HepG2 (cell line): Measurements from ENCODE around the gene MICAL3.

Experiments used
- ARID2 ChIP-seq: sonication (generic); formaldehyde crosslinking; IDR thresholded peaks from 2 replicates; pipeline ENCODE4 v1.8.1; 2022; ENCODE audit warnings: mild to moderate bottlenecking, missing genetic modification reagents, borderline replicate concordance
- CREM ChIP-seq, 2 experiments: sonication (generic) in 1 of 2; formaldehyde crosslinking in 1 of 2; IDR thresholded peaks; 2 replicates each; pipeline versions ENCODE4 v1.4.0 to v1.6.1; 2016 to 2020; ENCODE audit warnings: antibody characterized with exemption in 1 of 2, mild to moderate bottlenecking in 1 of 2, missing genetic modification reagents in 1 of 2
- KDM5B ChIP-seq: sonication (generic); formaldehyde crosslinking; IDR thresholded peaks from 2 replicates; pipeline ENCODE4 v1.4.0; 2020; ENCODE audit warnings: missing genetic modification reagents, mild to moderate bottlenecking, borderline replicate concordance
- NCOA2 ChIP-seq: sonication (generic); formaldehyde crosslinking; IDR thresholded peaks from 2 replicates; pipeline ENCODE4 v1.8.0; 2022; ENCODE audit warnings: inconsistent platforms
- PCBP1 ChIP-seq: fragments of 200-400 bp; formaldehyde crosslinking; IDR thresholded peaks from 2 replicates; pipeline ENCODE4 v1.6.1; 2017; ENCODE audit warnings: mild to moderate bottlenecking, low read depth, low read length, borderline replicate concordance
- POLR2A ChIP-seq, 2 experiments: IDR thresholded peaks; 2 replicates each; pipeline ENCODE4 v1.6.1; 2011; ENCODE audit warnings: low read depth in 2 of 2, low read length in 2 of 2, mild to moderate bottlenecking in 1 of 2, moderate library complexity in 1 of 2; ENCODE audit not compliant: insufficient read depth in 1 of 2
- POLR2AphosphoS5 ChIP-seq: IDR thresholded peaks from 2 replicates; pipeline ENCODE4 v1.6.1; 2012; ENCODE audit warnings: low read depth, low read length
- SP1 ChIP-seq, 2 experiments: fragments of 450-650 bp in 1 of 2; sonication (generic) in 1 of 2; formaldehyde crosslinking in 1 of 2; IDR thresholded peaks; 2 replicates each; pipeline versions ENCODE4 v1.4.0 to v1.6.1; 2016 to 2020; ENCODE audit warnings: missing genetic modification reagents in 1 of 2
- SUZ12 ChIP-seq: fragments of 150-350 bp; IDR thresholded peaks from 2 replicates; pipeline ENCODE4 v1.6.1; 2014; ENCODE audit warnings: low read depth, low read length
- U2AF1 ChIP-seq: fragments of 200-400 bp; formaldehyde crosslinking; optimal IDR thresholded peaks from 2 replicates; pipeline ENCODE3; 2017; ENCODE audit warnings: mild to moderate bottlenecking, low read depth, low read length
- ZNF207 ChIP-seq: fragments of 450-650 bp; IDR thresholded peaks from 2 replicates; pipeline ENCODE4 v1.6.1; 2016; ENCODE audit warnings: antibody characterized with exemption, borderline replicate concordance
- ZNF343 ChIP-seq: sonication (generic); formaldehyde crosslinking; IDR thresholded peaks from 2 replicates; pipeline ENCODE4 v1.4.0; 2020; ENCODE audit warnings: mild to moderate bottlenecking, missing genetic modification reagents
- TF ChIP-seq, protein P1 (sequence below): sonication (generic); formaldehyde crosslinking; IDR thresholded peaks from 2 replicates; pipeline ENCODE4 v1.5.0; 2020; ENCODE audit warnings: mild to moderate bottlenecking, missing genetic modification reagents, moderate library complexity
- TF ChIP-seq, protein P2 (sequence below): IDR thresholded peaks from 2 replicates; pipeline ENCODE4 v1.6.1; 2012; ENCODE audit warnings: inconsistent platforms

DNA sequence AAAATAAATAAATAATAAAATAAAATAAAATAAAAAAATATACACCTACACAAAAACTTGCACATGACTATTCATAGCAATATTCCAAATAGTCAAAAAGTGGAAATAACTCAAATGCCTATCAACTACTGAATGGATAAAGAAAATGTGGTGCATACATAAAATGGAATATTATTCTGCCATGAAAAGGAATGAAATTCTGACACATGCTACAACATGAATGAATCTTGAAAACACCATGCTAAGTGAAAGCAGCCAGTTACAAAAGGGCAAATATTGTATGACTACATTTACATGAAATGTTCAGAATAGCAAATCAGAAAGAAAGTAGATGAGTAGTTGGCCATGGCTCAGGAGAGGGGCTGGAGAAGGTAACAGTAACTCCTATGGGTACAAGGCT is 46.3 kb downstream of the MICAL3 start:
- no peak for TF ChIP-seq POLR2A (IDR thresholded peaks at IDR 0.05; ENCODE audit: insufficient read depth in 1 of 2, low read depth in 2 of 2, low read length in 2 of 2)
- no peak for TF ChIP-seq U2AF1
- TF ChIP-seq, protein P1, sequence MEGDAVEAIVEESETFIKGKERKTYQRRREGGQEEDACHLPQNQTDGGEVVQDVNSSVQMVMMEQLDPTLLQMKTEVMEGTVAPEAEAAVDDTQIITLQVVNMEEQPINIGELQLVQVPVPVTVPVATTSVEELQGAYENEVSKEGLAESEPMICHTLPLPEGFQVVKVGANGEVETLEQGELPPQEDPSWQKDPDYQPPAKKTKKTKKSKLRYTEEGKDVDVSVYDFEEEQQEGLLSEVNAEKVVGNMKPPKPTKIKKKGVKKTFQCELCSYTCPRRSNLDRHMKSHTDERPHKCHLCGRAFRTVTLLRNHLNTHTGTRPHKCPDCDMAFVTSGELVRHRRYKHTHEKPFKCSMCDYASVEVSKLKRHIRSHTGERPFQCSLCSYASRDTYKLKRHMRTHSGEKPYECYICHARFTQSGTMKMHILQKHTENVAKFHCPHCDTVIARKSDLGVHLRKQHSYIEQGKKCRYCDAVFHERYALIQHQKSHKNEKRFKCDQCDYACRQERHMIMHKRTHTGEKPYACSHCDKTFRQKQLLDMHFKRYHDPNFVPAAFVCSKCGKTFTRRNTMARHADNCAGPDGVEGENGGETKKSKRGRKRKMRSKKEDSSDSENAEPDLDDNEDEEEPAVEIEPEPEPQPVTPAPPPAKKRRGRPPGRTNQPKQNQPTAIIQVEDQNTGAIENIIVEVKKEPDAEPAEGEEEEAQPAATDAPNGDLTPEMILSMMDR (CRISPR knock-in tag), result no peak
- no peak for TF ChIP-seq SP1 (IDR thresholded peaks at IDR 0.05)
- TF ChIP-seq SP1 (CRISPR knock-in tag; IDR thresholded peaks at IDR 0.05), result no peak
- TF ChIP-seq CREM (IDR thresholded peaks at IDR 0.05), result no peak
- TF ChIP-seq CREM (CRISPR knock-in tag; IDR thresholded peaks at IDR 0.05), result no peak
- no peak for TF ChIP-seq ZNF207
- no peak for TF ChIP-seq POLR2AphosphoS5
- no peak for TF ChIP-seq ARID2
- no peak for TF ChIP-seq PCBP1
- no peak for TF ChIP-seq KDM5B (CRISPR knock-in tag)
- TF ChIP-seq, protein P2, sequence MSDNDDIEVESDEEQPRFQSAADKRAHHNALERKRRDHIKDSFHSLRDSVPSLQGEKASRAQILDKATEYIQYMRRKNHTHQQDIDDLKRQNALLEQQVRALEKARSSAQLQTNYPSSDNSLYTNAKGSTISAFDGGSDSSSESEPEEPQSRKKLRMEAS, result no peak
- TF ChIP-seq ZNF343, result no peak
- no peak for TF ChIP-seq NCOA2
- TF ChIP-seq SUZ12, result no peak
